ENCODE results near the gene HOOK2.

GRCh38 chr19:12815088-12815487, 39.7 kb upstream of the HOOK2 start:
- TF ChIP-seq CTCF (conservative IDR thresholded peaks at IDR 0.05; ENCODE audit: low read depth, low read length): no peak
- TF ChIP-seq USF2 (IDR thresholded peaks at IDR 0.05; ENCODE audit: low read depth, low read length): no peak
- TF ChIP-seq RAD21 (IDR thresholded peaks at IDR 0.05; ENCODE audit: low read length): no peak
- TF ChIP-seq POLR2A (IDR thresholded peaks at IDR 0.05; ENCODE audit: low read depth, low read length): no peak
- no peak for TF ChIP-seq ELK1 (IDR thresholded peaks at IDR 0.05; ENCODE audit: borderline replicate concordance, low read depth, low read length)
- TF ChIP-seq MAFK (IDR thresholded peaks at IDR 0.05; ENCODE audit: low read depth, low read length): no peak
- TF ChIP-seq SMC3 (IDR thresholded peaks at IDR 0.05; ENCODE audit: low read depth, low read length): no peak
- no peak for TF ChIP-seq CEBPB (IDR thresholded peaks at IDR 0.05; ENCODE audit: low read depth, low read length)
- no peak for TF ChIP-seq MAZ (IDR thresholded peaks at IDR 0.05; ENCODE audit: borderline replicate concordance, low read depth, low read length)
- no peak for TF ChIP-seq MXI1 (IDR thresholded peaks at IDR 0.05; ENCODE audit: borderline replicate concordance, low read depth, low read length)
- no peak for TF ChIP-seq RCOR1 (IDR thresholded peaks at IDR 0.05; ENCODE audit: insufficient replicate concordance, low read length)
- TF ChIP-seq RFX5 (IDR thresholded peaks at IDR 0.05; ENCODE audit: low read depth, low read length): no peak
- no peak for TF ChIP-seq CHD1 (IDR thresholded peaks at IDR 0.05; ENCODE audit: low read depth, low read length)
- TF ChIP-seq BHLHE40 (IDR thresholded peaks at IDR 0.05; ENCODE audit: low read depth, low read length): no peak
